H54 (cell line): Measurements from ENCODE around the gene MAD1L1.

Experiments
- DNase-seq: peaks from one replicate; pipeline ENCODE4 v3.0.0; 2011; ENCODE audit warnings: low spot score, mixed read lengths; ENCODE audit not compliant: insufficient read length
- FAIRE-seq: peaks from 3 replicates; lab custom pipeline; 2011; peaks lifted over from hg19 to GRCh38; lab: Jason Lieb, UNC
- POLR2A ChIP-seq: IDR thresholded peaks from 2 replicates; pipeline ENCODE4 v1.6.1; 2011; ENCODE audit warnings: low read depth, mild to moderate bottlenecking, low read length

MAD1L1 gene

GRCh38 chr7:2019711-2020511 is 212.8 kb downstream of the MAD1L1 start:
- peak; percentile 38; the same call in 1 of the 2 replicates for TF ChIP-seq POLR2A
- FAIRE-seq (no peak), DNase-seq (peak; percentile 80)

- TF ChIP-seq POLR2A = no peak
- no peak for DNase-seq
- FAIRE-seq = no peak
Measured at GRCh38 chr7:2019461-2019710, 213.4 kb downstream of the MAD1L1 start.

- DNase-seq (peak; percentile 98), FAIRE-seq (peak; percentile 23)
- TF ChIP-seq POLR2A = 0 out of 2 replicates have a peak, but pooled peaks have one; percentile 13
Measured at GRCh38 chr7:2018569-2019460, 213.9 kb downstream of the MAD1L1 start.

GRCh38 chr7:2017914-2018568 is 214.7 kb downstream of the MAD1L1 start:
- FAIRE-seq (no peak), DNase-seq (no peak)
- no peak for TF ChIP-seq POLR2A

GRCh38 chr7:2017481-2017891 is 215.3 kb downstream of the MAD1L1 start:
- DNase-seq (no peak), FAIRE-seq (no peak)
- no peak for TF ChIP-seq POLR2A

- FAIRE-seq (no peak), DNase-seq (no peak)
- TF ChIP-seq POLR2A = no peak
Measured at GRCh38 chr7:2016761-2017480, 215.8 kb downstream of the MAD1L1 start.

GRCh38 chr7:2016021-2016631 is 216.6 kb downstream of the MAD1L1 start:
- DNase-seq (no peak), FAIRE-seq (no peak)
- TF ChIP-seq POLR2A = no peak

- FAIRE-seq (no peak), DNase-seq (no peak)
- TF ChIP-seq POLR2A = no peak
Measured at GRCh38 chr7:2015251-2015871, 217.4 kb downstream of the MAD1L1 start.

GRCh38 chr7:2014391-2015241 is 218.1 kb downstream of the MAD1L1 start:
- no peak for FAIRE-seq
- no peak for TF ChIP-seq POLR2A

GRCh38 chr7:2013381-2014311 is 219.1 kb downstream of the MAD1L1 start:
- no peak for FAIRE-seq
- no peak for DNase-seq
- no peak for TF ChIP-seq POLR2A

More at GRCh38 chr7:2014391-2015241, 218.1 kb downstream of the MAD1L1 start:
- DNase-seq = no peak

- FAIRE-seq (no peak), DNase-seq (no peak)
- no peak for TF ChIP-seq POLR2A
Measured at GRCh38 chr7:2012981-2013380, 219.8 kb downstream of the MAD1L1 start.
